K562 (cell line): ENCODE data around the gene KIFC3. TPM values are rescaled to one million over a fixed set of nuclear protein-coding genes. Genes with fewer than 3 reads are reported as not detected.

Experiments used
- ATAC-seq: fragments of 200-7000 bp; cut with Tn5 transposase; 3 replicates; pipeline ENCODE4 v1.9.1; 2020; ENCODE audit warnings: moderate library complexity
- BruUV-seq: library from RNA; stranded (reverse); fragments of 400-500 nt; replicated peaks from 2 replicates; lab custom pipeline; 2021; lab: Mats Ljungman, UMichigan
- CTCF ChIA-PET: fragments of 300-600 bp; formaldehyde crosslinking; extraction: SDS; loops from one replicate; lab custom pipeline; 2021; ENCODE audit warnings: low intra/inter-chr PET ratio; lab: Yijun Ruan, JAX
- POLR2A ChIA-PET: fragments of 300-600, 350-650 bp; sonication (Branson Sonifier 250); formaldehyde crosslinking; extraction: SDS; loops from one replicate; lab custom pipeline; 2021; ENCODE audit warnings: antibody characterized with exemption, inconsistent platforms; lab: Yijun Ruan, JAX
- DNase-seq, 4 experiments: peaks; one replicate each; pipeline versions ENCODE4 v3.0.0 to v3.0.0-alpha.2; 2011 to 2018; ENCODE audit warnings: low spot score in 3 of 4, mixed read lengths in 3 of 4; ENCODE audit errors: extremely low read depth in 1 of 4
- FAIRE-seq: peaks from 2 replicates; lab custom pipeline; 2011; peaks lifted over from hg19 to GRCh38; lab: Jason Lieb, UNC
- H2AFZ ChIP-seq: 2 replicates; pipeline ENCODE4 v1.6.0; 2011; ENCODE audit warnings: low read depth, low read length, control low read depth, inconsistent platforms
- H3K27ac ChIP-seq: fragments of 200-600 bp; 3 replicates; pipeline ENCODE4 v1.8.0; 2011; ENCODE audit warnings: low read depth, mild to moderate bottlenecking, control low read depth, inconsistent platforms, low read length, moderate library complexity, mixed read lengths; ENCODE audit errors: extremely low read depth
- H3K27me3 ChIP-seq, 2 experiments: fragments of 300-600 bp in 1 of 2; 2 replicates in 1 of 2; 3 replicates in 1 of 2; pipeline versions ENCODE4 v1.6.0 to v1.8.0; 2011; ENCODE audit warnings: inconsistent platforms in 2 of 2, low read length in 2 of 2, mild to moderate bottlenecking in 1 of 2, mixed read lengths in 1 of 2, moderate library complexity in 1 of 2; ENCODE audit not compliant: control insufficient read depth in 2 of 2, insufficient read depth in 2 of 2
- H3K36me3 ChIP-seq: fragments of 300-600 bp; 3 replicates; pipeline ENCODE4 v1.8.0; 2011; ENCODE audit warnings: mild to moderate bottlenecking, low read length, inconsistent platforms; ENCODE audit not compliant: control insufficient read depth, insufficient read depth
- H3K4me1 ChIP-seq, 2 experiments: fragments of 200-600 bp in 1 of 2; replicated peaks in 1 of 2; 2 replicates in 1 of 2; 3 replicates in 1 of 2; pipeline versions ENCODE4 v1.5.1 to v1.8.0; 2011; ENCODE audit warnings: inconsistent platforms in 2 of 2, low read length in 2 of 2, mild to moderate bottlenecking in 1 of 2, mixed read lengths in 1 of 2, moderate library complexity in 1 of 2; ENCODE audit not compliant: control insufficient read depth in 2 of 2, insufficient read depth in 2 of 2
- H3K4me2 ChIP-seq: 2 replicates; pipeline ENCODE4 v1.6.1; 2011; ENCODE audit warnings: low read length, control low read depth, inconsistent platforms, mixed read lengths; ENCODE audit not compliant: insufficient read depth
- H3K4me3 ChIP-seq: fragments of 200-600 bp; sonication (generic), shearing (Covaris generic); 2 replicates; pipeline ENCODE4 v1.5.1; 2016; ENCODE audit warnings: control low read depth, inconsistent platforms
- H3K79me2 ChIP-seq: fragments of 200-600 bp; 3 replicates; pipeline ENCODE4 v1.8.0; 2011; ENCODE audit warnings: low read length, inconsistent platforms; ENCODE audit not compliant: control insufficient read depth, insufficient read depth
- H3K9ac ChIP-seq, 2 experiments: 2 replicates each; pipeline versions ENCODE4 v1.6.0 to v1.6.1; 2011; ENCODE audit warnings: low read depth in 2 of 2, low read length in 2 of 2, control low read depth in 1 of 2, inconsistent platforms in 1 of 2, mild to moderate bottlenecking in 1 of 2, mixed read lengths in 1 of 2; ENCODE audit not compliant: insufficient read depth in 1 of 2
- H3K9me1 ChIP-seq: one replicate; pipeline ENCODE4 v1.6.0; 2011; ENCODE audit warnings: inconsistent platforms, mild to moderate bottlenecking, low read length, moderate library complexity; ENCODE audit not compliant: control insufficient read depth, insufficient read depth
- H3K9me3 ChIP-seq: replicated peaks from 2 replicates; pipeline ENCODE4 v1.5.1; 2011; ENCODE audit warnings: low read depth, low read length, inconsistent platforms; ENCODE audit not compliant: control insufficient read depth, insufficient read depth
- H4K20me1 ChIP-seq: replicated peaks from 2 replicates; pipeline ENCODE4 v1.6.1; 2011; ENCODE audit warnings: low read length, inconsistent platforms, mixed read lengths; ENCODE audit not compliant: control insufficient read depth, insufficient read depth
- BACH1 ChIP-seq: fragments of 200-800 bp; sonication (Bioruptor generic); IDR thresholded peaks from 2 replicates; pipeline ENCODE4 v1.6.1; 2016; ENCODE audit warnings: missing genetic modification characterization, missing compliant biosample characterization
- BDP1 ChIP-seq: IDR thresholded peaks from 3 replicates; pipeline ENCODE4 v1.6.1; 2011; ENCODE audit not compliant: insufficient read length, insufficient read depth
- CREB5 ChIP-seq: fragments of 250-450 bp; sonication (Bioruptor Pico); IDR thresholded peaks from 2 replicates; pipeline ENCODE4 v1.5.0; 2020; ENCODE audit warnings: mild to moderate bottlenecking
- EP400 ChIP-seq: fragments of 450-650 bp; IDR thresholded peaks from 2 replicates; pipeline ENCODE4 v1.6.1; 2017; ENCODE audit warnings: antibody characterized with exemption, mild to moderate bottlenecking, moderate library complexity
- NRF1 ChIP-seq, 2 experiments: fragments of 450-650 bp; IDR thresholded peaks in 1 of 2; conservative IDR thresholded peaks in 1 of 2; 2 replicates each; pipeline ENCODE4 v1.6.1; 2014; ENCODE audit warnings: mild to moderate bottlenecking in 2 of 2
- POLR2A ChIP-seq: fragments of 450-650 bp; conservative IDR thresholded peaks from 2 replicates; pipeline ENCODE4 v1.6.1; 2016
- SMAD1 ChIP-seq: fragments of 150-350 bp; IDR thresholded peaks from 2 replicates; pipeline ENCODE4 v1.6.1; 2014; ENCODE audit warnings: low read length, low read depth; ENCODE audit not compliant: partially characterized antibody
- SRSF1 ChIP-seq: fragments of 200-400 bp; formaldehyde crosslinking; IDR thresholded peaks from 2 replicates; pipeline ENCODE4 v1.6.1; 2017; ENCODE audit warnings: mild to moderate bottlenecking, low read depth, low read length, moderate library complexity
- STAT5B ChIP-seq: fragments of 250-450 bp; sonication (Bioruptor Pico); IDR thresholded peaks from 2 replicates; pipeline ENCODE4 v1.8.0; 2021; ENCODE audit warnings: mild to moderate bottlenecking, inconsistent platforms
- TCF7 ChIP-seq: sonication (generic); IDR thresholded peaks from 2 replicates; pipeline ENCODE4 v1.6.1; 2016; ENCODE audit warnings: antibody characterized with exemption, borderline replicate concordance
- WGBS: fragments of 100-300 bp; shearing (Covaris generic); methylation state at CpG from one replicate; pipeline ENCODE4 v1.1.6; 2016; ENCODE audit warnings: low coverage, mixed read lengths; ENCODE audit not compliant: insufficient coverage; ENCODE audit errors: missing lambda C conversion rate; 5-methylcytosine and 5-hydroxymethylcytosine counted together
- in situ Hi-C: fragments of 300-500 bp; cut with MboI; formaldehyde crosslinking; loops from 4 replicates; pipeline ENCODE4 v1.15.0; 2018; ENCODE audit warnings: inconsistent platforms, mixed read lengths
- intact Hi-C: fragments of 100-400 bp; cut with micrococcal nuclease; formaldehyde crosslinking; loops from 2 replicates; pipeline ENCODE4 v1.14.2; 2022
- polyA plus RNA-seq, 8 experiments: library from polyadenylated mRNA; depleted of rRNA in 4 of 8; stranded (reverse) in 5 of 8; unstranded in 3 of 8; fragments of >200 nt; fragmentation: Nextera tagmentation in 2 of 8; fragmentation: Illumina TruSeq in 1 of 8; extraction: Ambion mirVana in 2 of 8; extraction: Trizol in 1 of 8; gene quantifications; 2 replicates each; pipeline versions ENCODE4 v1.2.1 to v1.2.3, GENCODE V29; 2011 to 2014; ENCODE audit warnings: inconsistent platforms in 1 of 8, missing spikeins in 1 of 8
- total RNA-seq, 7 experiments: library from RNA; depleted of rRNA in 6 of 7; stranded (reverse); fragments of >200 nt in 6 of 7; fragmentation: Illumina TruSeq in 2 of 7; extraction: Trizol in 2 of 7; gene quantifications; 2 replicates each; pipeline versions ENCODE4 v1.2.1 to v1.2.3, GENCODE V29; 2011 to 2021; ENCODE audit warnings: low replicate concordance in 1 of 7
- TF ChIP-seq, protein P1 (sequence below): fragments of 250-450 bp; sonication (Bioruptor Pico); IDR thresholded peaks from 2 replicates; pipeline ENCODE4 v1.5.0; 2022; ENCODE audit warnings: mild to moderate bottlenecking

Gene KIFC3
- total and polyA plus RNA-seq, 9 of the 15 experiments (the other 6 are each of a cell fraction or from before 2014, with no cell fraction given): 0.23 to 105 (median 26.2) TPM

DNA sequence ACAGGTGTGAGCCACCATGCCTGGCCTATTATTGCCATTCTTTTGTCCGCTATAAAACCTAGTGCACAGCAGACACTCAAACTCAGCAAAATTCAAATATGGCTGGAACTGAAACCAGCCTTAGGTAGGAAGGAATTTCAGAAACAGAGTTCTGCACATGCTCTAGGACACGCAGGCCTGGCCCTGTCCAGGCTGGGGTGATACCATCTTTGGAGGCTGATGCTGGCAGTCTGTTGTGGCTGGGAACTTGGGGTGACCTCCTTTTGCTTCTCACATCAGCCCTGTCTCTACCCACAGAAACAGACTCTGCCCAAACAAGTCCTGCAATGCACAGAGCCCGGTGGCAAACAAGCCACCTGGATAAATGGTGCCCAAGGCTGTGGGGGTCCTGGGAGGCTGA, 12.6 kb upstream of the KIFC3 start:
- no peak for ATAC-seq
- TF ChIP-seq NRF1 (conservative IDR thresholded peaks at IDR 0.05 in 1 of 2, IDR thresholded peaks at IDR 0.05 in 1 of 2): peak in 1 of 2 experiments; percentile 22; a peak in 2 of 4 replicates
- TF ChIP-seq BDP1: no peak
- TF ChIP-seq, all 486 proteins: peak for 1
- H3K9me3 ChIP-seq: no peaks in the 10 kb centered on the region
- 57% methylated on average over 3 of the region's 3 CpGs for WGBS
- no TSS peak for BruUV-seq
- CTCF ChIA-PET: no interaction called here
- no peaks in the 10 kb centered on the region for H3K79me2 ChIP-seq
- intact Hi-C loops: no loop called here
- no peaks in the 10 kb centered on the region for H3K27me3 ChIP-seq
- H3K27ac ChIP-seq: no peak overlapping the region
- no peak for FAIRE-seq
- POLR2A ChIA-PET: interaction anchor here (0.8 to 0.9 kb wide), 2 partner anchors 8 to 11 kb away, joined by 3 read pairs; no protein-coding TSS in a partner anchor
- peaks cover 19 to 27% of the 10 kb centered on the region in 2 experiments for H3K4me1 ChIP-seq
- H4K20me1 ChIP-seq: no peaks in the 10 kb centered on the region
- H3K4me3 ChIP-seq: no peak overlapping the region
- no peaks in the 10 kb centered on the region for H3K36me3 ChIP-seq
- no peak for DNase-seq
- peak overlapping the region in 1 of 2 experiments; percentile 74; a peak in 2 of 4 replicates for H3K9ac ChIP-seq
- in situ Hi-C loops: no loop called here
- no peak overlapping the region for H2AFZ ChIP-seq
- H3K9me1 ChIP-seq: no peaks in the 10 kb centered on the region
- no peak overlapping the region for H3K4me2 ChIP-seq

DNA sequence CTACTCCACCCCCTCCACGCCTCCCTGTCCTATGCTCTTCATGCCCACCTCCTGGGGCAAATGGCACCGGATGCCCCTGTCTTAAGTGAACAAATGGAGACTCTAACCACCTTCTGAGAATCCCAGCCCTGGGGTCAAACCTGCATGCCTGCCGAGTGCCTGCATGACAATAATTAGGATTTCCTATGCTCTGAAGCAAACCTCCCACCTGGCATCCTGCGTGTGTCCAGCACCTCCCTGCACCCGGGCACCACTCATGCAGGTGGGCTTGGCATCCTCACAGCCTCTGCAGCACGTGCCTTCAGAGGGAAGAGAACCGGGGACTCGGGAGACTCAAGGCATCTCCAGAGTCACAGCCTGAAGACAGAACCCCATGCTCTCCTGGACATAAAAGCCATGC, 11.2 kb upstream of the KIFC3 start:
- H3K4me3 ChIP-seq: no peak overlapping the region
- H4K20me1 ChIP-seq: no peaks in the 10 kb centered on the region
- ChIA-PET POLR2A (interaction anchor here (0.6 to 1.1 kb wide), 3 partner anchors 10 to 684 kb away, joined by 3 to 5 read pairs (median 4); no protein-coding TSS in a partner anchor), CTCF (no interaction called here)
- H3K36me3 ChIP-seq: no peaks in the 10 kb centered on the region
- WGBS: 41% methylated on average over 8 of the region's 8 CpGs
- in situ Hi-C loops: no loop called here
- H3K27me3 ChIP-seq: no peaks in the 10 kb centered on the region
- TF ChIP-seq, protein P1, sequence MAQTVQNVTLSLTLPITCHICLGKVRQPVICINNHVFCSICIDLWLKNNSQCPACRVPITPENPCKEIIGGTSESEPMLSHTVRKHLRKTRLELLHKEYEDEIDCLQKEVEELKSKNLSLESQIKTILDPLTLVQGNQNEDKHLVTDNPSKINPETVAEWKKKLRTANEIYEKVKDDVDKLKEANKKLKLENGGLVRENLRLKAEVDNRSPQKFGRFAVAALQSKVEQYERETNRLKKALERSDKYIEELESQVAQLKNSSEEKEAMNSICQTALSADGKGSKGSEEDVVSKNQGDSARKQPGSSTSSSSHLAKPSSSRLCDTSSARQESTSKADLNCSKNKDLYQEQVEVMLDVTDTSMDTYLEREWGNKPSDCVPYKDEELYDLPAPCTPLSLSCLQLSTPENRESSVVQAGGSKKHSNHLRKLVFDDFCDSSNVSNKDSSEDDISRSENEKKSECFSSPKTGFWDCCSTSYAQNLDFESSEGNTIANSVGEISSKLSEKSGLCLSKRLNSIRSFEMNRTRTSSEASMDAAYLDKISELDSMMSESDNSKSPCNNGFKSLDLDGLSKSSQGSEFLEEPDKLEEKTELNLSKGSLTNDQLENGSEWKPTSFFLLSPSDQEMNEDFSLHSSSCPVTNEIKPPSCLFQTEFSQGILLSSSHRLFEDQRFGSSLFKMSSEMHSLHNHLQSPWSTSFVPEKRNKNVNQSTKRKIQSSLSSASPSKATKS: no peak
- TF ChIP-seq CREB5: no peak
- no peak for TF ChIP-seq POLR2A
- no peak for TF ChIP-seq EP400
- TF ChIP-seq SMAD1: no peak
- TF ChIP-seq BACH1 (tag): no peak
- TF ChIP-seq SRSF1: no peak
- TF ChIP-seq STAT5B (CRISPR knock-in tag): no peak
- TF ChIP-seq TCF7: no peak
- no peak overlapping the region for H3K4me2 ChIP-seq
- H3K4me1 ChIP-seq: peaks cover 30 to 33% of the 10 kb centered on the region in 2 experiments
- H3K9ac ChIP-seq: no peak overlapping the region
- intact Hi-C loops: no loop called here
- ATAC-seq (no peak), DNase-seq (no peak), FAIRE-seq (no peak)
- H2AFZ ChIP-seq: no peak overlapping the region
- no TSS peak for BruUV-seq
- no peaks in the 10 kb centered on the region for H3K79me2 ChIP-seq
- H3K27ac ChIP-seq: no peak overlapping the region
- no peaks in the 10 kb centered on the region for H3K9me1 ChIP-seq
- no peaks in the 10 kb centered on the region for H3K9me3 ChIP-seq
